Measurements from ENCODE around the gene CDC14A. TPM values are rescaled to one million over a fixed set of nuclear protein-coding genes. Genes with fewer than 3 reads are reported as not detected.

The CDC14A gene
- total and polyA plus RNA-seq, 2 experiments from 2014 or later: 7.3 to 14.5 TPM

DNA sequence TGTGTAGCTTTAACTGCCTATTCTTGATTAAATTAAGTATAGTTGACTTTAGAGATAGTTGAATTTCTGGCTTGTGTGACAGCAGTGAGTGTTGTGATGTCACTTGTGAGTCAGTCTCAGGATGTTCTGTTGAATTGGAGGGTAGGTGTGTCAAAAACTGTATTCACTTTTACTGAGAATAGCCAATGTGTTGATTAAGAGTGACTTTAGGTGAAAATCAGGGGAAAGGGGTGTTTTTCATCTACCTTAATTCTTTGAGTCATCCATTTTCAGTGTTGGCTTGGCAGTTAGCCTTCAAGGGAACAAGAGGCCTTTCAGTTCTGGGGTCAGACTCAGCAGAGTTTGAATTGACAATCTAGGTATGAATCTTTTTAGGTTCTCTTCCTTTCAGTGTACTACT lies 75.9 kb downstream of the CDC14A start:
- no peaks in the 10 kb centered on the region for H3K36me3 ChIP-seq (replicated peaks; ENCODE audit: insufficient read depth, low read depth)
- H3K27me3 ChIP-seq: no peaks in the 10 kb centered on the region
- TF ChIP-seq EZH2 (IDR thresholded peaks at IDR 0.05; ENCODE audit: borderline replicate concordance) (no peak), EZH2phosphoT487 (IDR thresholded peaks at IDR 0.05; ENCODE audit: low read depth, severe bottlenecking, unreplicated experiment) (no peak)
- TF ChIP-seq, protein P1, sequence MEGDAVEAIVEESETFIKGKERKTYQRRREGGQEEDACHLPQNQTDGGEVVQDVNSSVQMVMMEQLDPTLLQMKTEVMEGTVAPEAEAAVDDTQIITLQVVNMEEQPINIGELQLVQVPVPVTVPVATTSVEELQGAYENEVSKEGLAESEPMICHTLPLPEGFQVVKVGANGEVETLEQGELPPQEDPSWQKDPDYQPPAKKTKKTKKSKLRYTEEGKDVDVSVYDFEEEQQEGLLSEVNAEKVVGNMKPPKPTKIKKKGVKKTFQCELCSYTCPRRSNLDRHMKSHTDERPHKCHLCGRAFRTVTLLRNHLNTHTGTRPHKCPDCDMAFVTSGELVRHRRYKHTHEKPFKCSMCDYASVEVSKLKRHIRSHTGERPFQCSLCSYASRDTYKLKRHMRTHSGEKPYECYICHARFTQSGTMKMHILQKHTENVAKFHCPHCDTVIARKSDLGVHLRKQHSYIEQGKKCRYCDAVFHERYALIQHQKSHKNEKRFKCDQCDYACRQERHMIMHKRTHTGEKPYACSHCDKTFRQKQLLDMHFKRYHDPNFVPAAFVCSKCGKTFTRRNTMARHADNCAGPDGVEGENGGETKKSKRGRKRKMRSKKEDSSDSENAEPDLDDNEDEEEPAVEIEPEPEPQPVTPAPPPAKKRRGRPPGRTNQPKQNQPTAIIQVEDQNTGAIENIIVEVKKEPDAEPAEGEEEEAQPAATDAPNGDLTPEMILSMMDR (IDR thresholded peaks at IDR 0.05; ENCODE audit: poor library complexity): no peak
- no peak overlapping the region for H3K27ac ChIP-seq
- no peak overlapping the region for H3K4me2 ChIP-seq
- no peak overlapping the region for H2AFZ ChIP-seq
- H3K79me2 ChIP-seq: no peaks in the 10 kb centered on the region
- DNase-seq (ENCODE audit: low spot score): no peak
- H3K4me1 ChIP-seq (ENCODE audit: insufficient read depth): no peaks in the 10 kb centered on the region
- no peaks in the 10 kb centered on the region for H3K9me3 ChIP-seq (ENCODE audit: low read depth)
- H4K20me1 ChIP-seq (ENCODE audit: insufficient read depth, poor library complexity, severe bottlenecking): no peaks in the 10 kb centered on the region
- no peak overlapping the region for H3K4me3 ChIP-seq
- H3K9me2 ChIP-seq (replicated peaks; ENCODE audit: insufficient read depth): no peaks in the 10 kb centered on the region

DNA sequence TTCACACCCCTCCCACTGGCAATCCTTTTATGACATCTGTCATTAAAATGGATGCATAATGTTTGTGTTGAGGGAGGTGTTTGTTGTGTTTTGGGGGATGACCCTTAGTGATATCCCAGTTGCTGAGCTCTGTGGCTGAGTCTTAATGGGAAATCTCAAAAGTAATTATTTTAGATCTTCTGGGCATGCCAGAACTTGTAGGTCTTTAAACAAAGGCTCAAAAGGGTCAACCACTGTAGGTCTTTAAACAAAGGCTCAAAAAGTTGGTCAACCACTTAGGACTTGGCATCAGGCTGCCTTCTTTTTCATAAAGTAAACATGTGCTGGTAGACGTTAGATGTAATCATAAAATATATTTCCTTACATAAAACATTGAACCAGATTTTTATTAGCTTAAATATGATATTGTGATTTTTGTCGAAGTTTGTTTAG lies 78.0 kb downstream of the CDC14A start:
- Histone ChIP-seq H3K27me3 (no peaks in the 10 kb centered on the region), H3K9me2 (replicated peaks; ENCODE audit: insufficient read depth) (no peaks in the 10 kb centered on the region), H3K4me1 (ENCODE audit: insufficient read depth) (no peaks in the 10 kb centered on the region), H2AFZ (no peak overlapping the region), H3K9me3 (ENCODE audit: low read depth) (no peaks in the 10 kb centered on the region), H3K79me2 (no peaks in the 10 kb centered on the region), H3K4me3 (no peak overlapping the region), H3K4me2 (no peak overlapping the region), H3K36me3 (replicated peaks; ENCODE audit: insufficient read depth, low read depth) (no peaks in the 10 kb centered on the region), H4K20me1 (ENCODE audit: insufficient read depth, poor library complexity, severe bottlenecking) (no peaks in the 10 kb centered on the region), H3K27ac (no peak overlapping the region)
- 63% methylated on average over 2 of the region's 2 CpGs for WGBS (ENCODE audit: low lambda C conversion rate, missing lambda C conversion rate)
- TF ChIP-seq, protein P1 (IDR thresholded peaks at IDR 0.05; ENCODE audit: poor library complexity): no peak
- TF ChIP-seq EZH2phosphoT487 (IDR thresholded peaks at IDR 0.05; ENCODE audit: low read depth, severe bottlenecking, unreplicated experiment) (no peak), EZH2 (IDR thresholded peaks at IDR 0.05; ENCODE audit: borderline replicate concordance) (no peak)
- no peak for DNase-seq (ENCODE audit: low spot score)

DNA sequence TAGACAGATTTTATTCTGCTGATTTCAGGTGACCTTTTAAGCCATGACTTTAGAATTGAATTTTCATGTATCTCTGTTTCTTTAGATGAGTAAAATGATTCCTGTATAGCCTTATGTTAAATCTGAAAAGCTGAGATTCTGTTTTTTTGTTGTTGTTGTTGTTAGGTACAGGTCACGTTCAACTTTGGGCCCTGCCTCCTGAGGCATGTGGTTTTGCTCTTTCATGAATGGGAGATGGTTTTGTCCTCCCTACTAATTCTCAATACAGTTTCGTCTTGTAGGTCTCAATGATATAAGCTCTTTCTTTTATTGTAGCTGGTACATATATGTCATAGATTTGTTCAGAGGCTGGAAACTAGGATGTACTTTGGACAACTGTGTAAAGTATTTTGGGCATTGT lies 79.6 kb downstream of the CDC14A start:
- TF ChIP-seq EZH2 (IDR thresholded peaks at IDR 0.05; ENCODE audit: borderline replicate concordance): no peak
- TF ChIP-seq, protein P1 (IDR thresholded peaks at IDR 0.05; ENCODE audit: poor library complexity): no peak
- Histone ChIP-seq H4K20me1 (ENCODE audit: insufficient read depth, poor library complexity, severe bottlenecking) (no peaks in the 10 kb centered on the region), H3K9me2 (replicated peaks; ENCODE audit: insufficient read depth) (no peaks in the 10 kb centered on the region), H3K4me1 (ENCODE audit: insufficient read depth) (no peaks in the 10 kb centered on the region), H3K36me3 (replicated peaks; ENCODE audit: insufficient read depth, low read depth) (no peaks in the 10 kb centered on the region), H3K4me2 (no peak overlapping the region), H3K27ac (no peak overlapping the region), H2AFZ (no peak overlapping the region), H3K9me3 (ENCODE audit: low read depth) (no peaks in the 10 kb centered on the region), H3K4me3 (no peak overlapping the region), H3K27me3 (no peaks in the 10 kb centered on the region), H3K79me2 (no peaks in the 10 kb centered on the region)
- WGBS (ENCODE audit: low lambda C conversion rate, missing lambda C conversion rate): 96% methylated on average over 2 of the region's 2 CpGs
- DNase-seq (ENCODE audit: low spot score): no peak

DNA sequence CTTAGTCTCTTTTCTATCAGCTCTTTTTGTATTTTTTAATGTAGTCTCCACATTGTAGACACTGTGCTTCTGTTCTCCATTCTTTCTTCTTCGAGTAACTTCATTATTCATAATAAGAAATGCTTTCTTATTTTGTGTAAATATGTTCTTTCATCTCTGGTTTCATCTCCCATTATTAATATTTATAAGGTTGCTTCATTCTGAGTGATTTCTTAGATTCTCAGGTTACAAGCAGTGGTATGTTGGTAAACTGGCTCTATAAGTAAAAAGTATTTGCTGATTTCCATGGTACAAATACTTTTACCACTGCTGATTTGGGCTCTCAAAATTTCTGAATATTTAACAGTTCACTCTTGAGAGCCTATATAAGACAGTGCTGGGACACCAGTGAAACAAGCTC lies 81.3 kb downstream of the CDC14A start:
- TF ChIP-seq, protein P1 (IDR thresholded peaks at IDR 0.05; ENCODE audit: poor library complexity): no peak
- no peak for TF ChIP-seq EZH2 (IDR thresholded peaks at IDR 0.05; ENCODE audit: borderline replicate concordance)
- TF ChIP-seq EZH2phosphoT487 (IDR thresholded peaks at IDR 0.05; ENCODE audit: low read depth, severe bottlenecking, unreplicated experiment): no peak
- Histone ChIP-seq H2AFZ (no peak overlapping the region), H3K4me3 (no peak overlapping the region), H3K4me1 (ENCODE audit: insufficient read depth) (no peaks in the 10 kb centered on the region), H3K9me3 (ENCODE audit: low read depth) (no peaks in the 10 kb centered on the region), H3K27ac (no peak overlapping the region), H3K36me3 (replicated peaks; ENCODE audit: insufficient read depth, low read depth) (no peaks in the 10 kb centered on the region), H3K9me2 (replicated peaks; ENCODE audit: insufficient read depth) (no peaks in the 10 kb centered on the region), H3K27me3 (no peaks in the 10 kb centered on the region), H3K79me2 (no peaks in the 10 kb centered on the region), H4K20me1 (ENCODE audit: insufficient read depth, poor library complexity, severe bottlenecking) (no peaks in the 10 kb centered on the region), H3K4me2 (no peak overlapping the region)
- DNase-seq (ENCODE audit: low spot score): no peak
- 91% methylated on average over 1 of the region's 1 CpG for WGBS (ENCODE audit: low lambda C conversion rate, missing lambda C conversion rate)

Data from hepatocyte (in vitro differentiated cells).